ENCODE data around the gene TTC33.

DNA sequence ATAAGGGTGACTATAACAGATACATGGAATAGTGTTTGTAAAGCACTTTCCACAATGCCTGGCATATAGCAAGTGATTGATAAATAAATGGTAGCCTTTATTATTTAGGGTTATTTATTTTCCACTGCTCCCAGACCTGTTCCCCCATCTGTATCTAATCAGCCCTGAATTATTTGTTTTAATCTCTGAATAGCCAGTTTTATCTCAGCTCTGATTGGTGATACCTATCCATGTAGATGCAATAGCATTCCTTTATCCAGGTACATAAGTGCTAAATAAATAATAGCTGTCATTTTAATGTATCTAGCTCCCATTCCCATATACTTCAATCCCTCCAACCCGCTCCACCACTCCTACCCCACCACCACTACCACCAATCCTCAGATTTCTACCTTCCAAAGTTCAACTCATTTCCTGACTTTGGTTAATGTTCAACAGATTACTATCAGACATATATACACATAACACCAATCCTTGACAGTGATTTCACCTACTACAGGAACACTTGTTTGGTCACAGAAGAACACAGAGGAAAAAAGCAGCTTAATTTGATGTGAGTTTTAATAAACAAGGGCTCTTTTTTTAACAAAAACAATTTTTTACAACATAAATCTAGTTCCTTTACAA lies 28.4 kb upstream of the TTC33 start:
- TF ChIP-seq, protein P1, sequence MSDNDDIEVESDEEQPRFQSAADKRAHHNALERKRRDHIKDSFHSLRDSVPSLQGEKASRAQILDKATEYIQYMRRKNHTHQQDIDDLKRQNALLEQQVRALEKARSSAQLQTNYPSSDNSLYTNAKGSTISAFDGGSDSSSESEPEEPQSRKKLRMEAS (IDR thresholded peaks at IDR 0.05; ENCODE audit: low read depth) = no peak
- no peak for TF ChIP-seq RFX5 (IDR thresholded peaks at IDR 0.05; ENCODE audit: low read length)
- TF ChIP-seq, protein P2, sequence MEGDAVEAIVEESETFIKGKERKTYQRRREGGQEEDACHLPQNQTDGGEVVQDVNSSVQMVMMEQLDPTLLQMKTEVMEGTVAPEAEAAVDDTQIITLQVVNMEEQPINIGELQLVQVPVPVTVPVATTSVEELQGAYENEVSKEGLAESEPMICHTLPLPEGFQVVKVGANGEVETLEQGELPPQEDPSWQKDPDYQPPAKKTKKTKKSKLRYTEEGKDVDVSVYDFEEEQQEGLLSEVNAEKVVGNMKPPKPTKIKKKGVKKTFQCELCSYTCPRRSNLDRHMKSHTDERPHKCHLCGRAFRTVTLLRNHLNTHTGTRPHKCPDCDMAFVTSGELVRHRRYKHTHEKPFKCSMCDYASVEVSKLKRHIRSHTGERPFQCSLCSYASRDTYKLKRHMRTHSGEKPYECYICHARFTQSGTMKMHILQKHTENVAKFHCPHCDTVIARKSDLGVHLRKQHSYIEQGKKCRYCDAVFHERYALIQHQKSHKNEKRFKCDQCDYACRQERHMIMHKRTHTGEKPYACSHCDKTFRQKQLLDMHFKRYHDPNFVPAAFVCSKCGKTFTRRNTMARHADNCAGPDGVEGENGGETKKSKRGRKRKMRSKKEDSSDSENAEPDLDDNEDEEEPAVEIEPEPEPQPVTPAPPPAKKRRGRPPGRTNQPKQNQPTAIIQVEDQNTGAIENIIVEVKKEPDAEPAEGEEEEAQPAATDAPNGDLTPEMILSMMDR (IDR thresholded peaks at IDR 0.05) = no peak
- TF ChIP-seq TEAD4 (IDR thresholded peaks at IDR 0.05; ENCODE audit: borderline replicate concordance, insufficient read depth) = no peak
- TF ChIP-seq POLR2AphosphoS5 (IDR thresholded peaks at IDR 0.05; ENCODE audit: low read depth, low read length) = no peak
- TF ChIP-seq, protein P3, sequence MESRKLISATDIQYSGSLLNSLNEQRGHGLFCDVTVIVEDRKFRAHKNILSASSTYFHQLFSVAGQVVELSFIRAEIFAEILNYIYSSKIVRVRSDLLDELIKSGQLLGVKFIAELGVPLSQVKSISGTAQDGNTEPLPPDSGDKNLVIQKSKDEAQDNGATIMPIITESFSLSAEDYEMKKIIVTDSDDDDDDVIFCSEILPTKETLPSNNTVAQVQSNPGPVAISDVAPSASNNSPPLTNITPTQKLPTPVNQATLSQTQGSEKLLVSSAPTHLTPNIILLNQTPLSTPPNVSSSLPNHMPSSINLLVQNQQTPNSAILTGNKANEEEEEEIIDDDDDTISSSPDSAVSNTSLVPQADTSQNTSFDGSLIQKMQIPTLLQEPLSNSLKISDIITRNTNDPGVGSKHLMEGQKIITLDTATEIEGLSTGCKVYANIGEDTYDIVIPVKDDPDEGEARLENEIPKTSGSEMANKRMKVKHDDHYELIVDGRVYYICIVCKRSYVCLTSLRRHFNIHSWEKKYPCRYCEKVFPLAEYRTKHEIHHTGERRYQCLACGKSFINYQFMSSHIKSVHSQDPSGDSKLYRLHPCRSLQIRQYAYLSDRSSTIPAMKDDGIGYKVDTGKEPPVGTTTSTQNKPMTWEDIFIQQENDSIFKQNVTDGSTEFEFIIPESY (IDR thresholded peaks at IDR 0.05; ENCODE audit: borderline replicate concordance, low read depth) = no peak
- TF ChIP-seq EZH2phosphoT487 (IDR thresholded peaks at IDR 0.05; ENCODE audit: borderline replicate concordance, low read depth) = no peak
- no peak for TF ChIP-seq TCF12 (IDR thresholded peaks at IDR 0.05)
- TF ChIP-seq NRF1 (IDR thresholded peaks at IDR 0.05; ENCODE audit: low read depth, low read length) = no peak

All from SK-N-SH (cell line).